Breast epithelium (tissue), 3 donors: ENCODE measurements around the gene ZNF81.

Experiments
- CTCF ChIP-seq, 3 donors: fragments of 450-650 bp; IDR thresholded peaks; one replicate each; pipeline ENCODE4 v1.5.1; 2016 to 2017; ENCODE audit warnings: antibody characterized with exemption in 3 of 3, mild to moderate bottlenecking in 3 of 3, moderate library complexity in 3 of 3
- POLR2A ChIP-seq: fragments of 450-650 bp; IDR thresholded peaks from one replicate; pipeline ENCODE4 v1.6.1; 2016; ENCODE audit warnings: antibody characterized with exemption, mild to moderate bottlenecking, moderate library complexity

- TF ChIP-seq CTCF (IDR thresholded peaks at IDR 0.05) (no peak), POLR2A (no peak)
Measured at GRCh38 chrX:47796433-47796906, 40.2 kb upstream of the ZNF81 start.
